GM10248 (cell line): ENCODE results near the gene GNE.

Source experiments
- CTCF ChIA-PET: fragments of 300-600 bp; sonication (Branson Sonifier 250); formaldehyde crosslinking; extraction: SDS; loops from one replicate; lab custom pipeline; 2021; ENCODE audit warnings: antibody characterized with exemption; lab: Yijun Ruan, JAX
- POLR2A ChIA-PET: fragments of 350-650 bp; sonication (Branson Sonifier 250); formaldehyde crosslinking; extraction: SDS; loops from one replicate; lab custom pipeline; 2020; ENCODE audit warnings: antibody characterized with exemption; lab: Yijun Ruan, JAX
- DNase-seq: peaks from one replicate; pipeline ENCODE4 v3.0.0; 2012; ENCODE audit errors: extremely low spot score
- TF ChIP-seq, protein P1 (sequence below): IDR thresholded peaks from 2 replicates; pipeline ENCODE4 v1.5.1; 2012; ENCODE audit warnings: mild to moderate bottlenecking, low read depth; ENCODE audit errors: extremely low read depth, missing control alignments, control extremely low read depth

Gene GNE

DNA sequence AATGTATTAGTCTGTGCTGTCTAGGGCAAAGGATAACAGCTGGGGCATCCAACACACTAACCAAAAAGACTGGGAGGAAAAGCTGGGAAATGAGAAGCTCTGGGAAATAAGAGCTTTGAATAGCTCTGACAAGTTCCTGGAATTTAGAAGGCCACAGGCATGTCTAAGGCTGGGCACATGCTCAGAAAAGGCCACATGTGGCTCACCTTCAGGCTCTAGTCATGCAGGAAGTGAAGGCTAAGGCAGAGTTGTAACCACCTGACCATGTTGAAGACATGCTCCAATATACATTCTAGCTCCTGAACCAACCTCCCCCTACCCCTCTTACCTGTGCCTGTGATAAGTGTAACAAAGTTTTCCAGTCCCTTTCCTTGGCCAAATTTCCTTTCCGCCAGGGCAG lies 35.8 kb downstream of the GNE start:
- CTCF ChIA-PET = no interaction called here
- TF ChIP-seq, protein P1, sequence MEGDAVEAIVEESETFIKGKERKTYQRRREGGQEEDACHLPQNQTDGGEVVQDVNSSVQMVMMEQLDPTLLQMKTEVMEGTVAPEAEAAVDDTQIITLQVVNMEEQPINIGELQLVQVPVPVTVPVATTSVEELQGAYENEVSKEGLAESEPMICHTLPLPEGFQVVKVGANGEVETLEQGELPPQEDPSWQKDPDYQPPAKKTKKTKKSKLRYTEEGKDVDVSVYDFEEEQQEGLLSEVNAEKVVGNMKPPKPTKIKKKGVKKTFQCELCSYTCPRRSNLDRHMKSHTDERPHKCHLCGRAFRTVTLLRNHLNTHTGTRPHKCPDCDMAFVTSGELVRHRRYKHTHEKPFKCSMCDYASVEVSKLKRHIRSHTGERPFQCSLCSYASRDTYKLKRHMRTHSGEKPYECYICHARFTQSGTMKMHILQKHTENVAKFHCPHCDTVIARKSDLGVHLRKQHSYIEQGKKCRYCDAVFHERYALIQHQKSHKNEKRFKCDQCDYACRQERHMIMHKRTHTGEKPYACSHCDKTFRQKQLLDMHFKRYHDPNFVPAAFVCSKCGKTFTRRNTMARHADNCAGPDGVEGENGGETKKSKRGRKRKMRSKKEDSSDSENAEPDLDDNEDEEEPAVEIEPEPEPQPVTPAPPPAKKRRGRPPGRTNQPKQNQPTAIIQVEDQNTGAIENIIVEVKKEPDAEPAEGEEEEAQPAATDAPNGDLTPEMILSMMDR = no peak
- no peak for DNase-seq
- POLR2A ChIA-PET = interaction anchor here (0.6 to 0.7 kb wide), 2 partner anchors 16 to 119 kb away, joined by 3 read pairs; no protein-coding TSS in a partner anchor

DNA sequence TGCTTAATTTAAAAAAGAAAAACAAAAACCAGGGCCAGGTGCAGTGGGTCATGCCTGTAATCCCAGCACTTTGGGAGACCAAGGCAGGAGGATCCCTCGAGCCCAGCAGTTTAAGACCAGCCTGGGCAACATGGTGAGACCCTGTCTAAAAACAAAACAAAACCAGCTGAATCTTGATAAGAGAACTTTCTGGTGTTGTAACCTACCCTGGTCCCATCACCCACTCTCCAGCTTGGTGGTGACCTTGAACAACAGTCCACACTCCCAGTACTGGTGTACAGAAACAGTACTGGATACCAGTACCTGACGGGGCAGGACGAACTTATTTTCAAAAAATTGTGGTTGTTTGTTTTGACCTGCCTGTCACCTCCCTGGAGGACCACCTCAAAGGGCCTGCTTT lies 36.6 kb downstream of the GNE start:
- POLR2A ChIA-PET = interaction anchor here (0.6 kb wide), 1 partner anchor 15 kb away, joined by 3 read pairs; no protein-coding TSS in a partner anchor
- no peak for DNase-seq
- CTCF ChIA-PET = interaction anchor here (1.1 kb wide), 1 partner anchor 12 kb away, joined by 7 read pairs; no protein-coding TSS in a partner anchor

DNA sequence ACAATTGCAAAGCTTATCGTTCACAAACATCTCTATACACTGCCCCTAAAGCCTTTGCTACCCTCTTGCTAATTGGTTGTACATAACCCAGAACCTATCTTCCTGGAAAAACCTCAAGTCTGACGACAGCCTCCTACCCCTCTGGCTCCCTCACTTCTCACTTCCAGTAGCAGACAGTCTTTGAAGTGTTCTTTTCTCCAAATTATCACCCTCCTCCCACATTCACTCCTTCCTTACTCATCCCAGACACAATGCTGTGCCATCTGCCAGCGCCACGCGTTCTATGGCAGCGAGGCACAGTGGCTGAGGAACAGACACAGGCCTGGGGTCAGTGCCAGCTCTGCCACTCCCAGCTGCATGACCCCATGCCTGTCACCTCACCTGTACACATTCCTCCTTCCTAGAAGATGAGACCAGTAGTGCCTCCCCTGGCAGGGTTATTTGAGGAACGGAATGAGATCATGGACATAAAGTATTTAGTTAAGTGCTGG lies 39.8 kb downstream of the GNE start:
- no peak for DNase-seq
- ChIA-PET POLR2A (no interaction called here), CTCF (interaction anchor here (0.7 kb wide), 1 partner anchor 17 kb away, joined by 3 read pairs; no protein-coding TSS in a partner anchor)
- TF ChIP-seq, protein P1 = no peak

More for the DNA sequence above, 36.6 kb downstream of the GNE start:
- TF ChIP-seq, protein P1 = no peak

DNA sequence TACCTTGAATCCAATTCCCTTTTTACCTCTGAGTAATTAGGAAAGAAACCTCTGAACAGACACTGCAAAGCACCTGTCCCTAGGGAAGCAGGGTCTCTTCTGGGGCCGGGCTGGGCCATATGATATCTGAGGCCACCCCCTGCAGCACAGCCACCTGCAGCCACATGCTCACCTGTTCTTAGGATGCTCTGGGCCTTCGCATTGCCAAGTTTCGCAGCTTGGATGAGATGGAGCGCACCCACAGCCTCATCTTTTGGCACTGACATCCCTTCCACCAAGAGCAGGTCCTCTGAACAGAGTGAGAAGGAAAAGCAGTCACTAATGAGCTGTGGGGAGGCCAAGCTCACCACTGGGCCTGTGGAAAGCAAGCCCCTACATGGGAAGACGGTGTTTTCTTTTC lies 40.2 kb downstream of the GNE start:
- POLR2A ChIA-PET = no interaction called here
- CTCF ChIA-PET = no interaction called here

DNA sequence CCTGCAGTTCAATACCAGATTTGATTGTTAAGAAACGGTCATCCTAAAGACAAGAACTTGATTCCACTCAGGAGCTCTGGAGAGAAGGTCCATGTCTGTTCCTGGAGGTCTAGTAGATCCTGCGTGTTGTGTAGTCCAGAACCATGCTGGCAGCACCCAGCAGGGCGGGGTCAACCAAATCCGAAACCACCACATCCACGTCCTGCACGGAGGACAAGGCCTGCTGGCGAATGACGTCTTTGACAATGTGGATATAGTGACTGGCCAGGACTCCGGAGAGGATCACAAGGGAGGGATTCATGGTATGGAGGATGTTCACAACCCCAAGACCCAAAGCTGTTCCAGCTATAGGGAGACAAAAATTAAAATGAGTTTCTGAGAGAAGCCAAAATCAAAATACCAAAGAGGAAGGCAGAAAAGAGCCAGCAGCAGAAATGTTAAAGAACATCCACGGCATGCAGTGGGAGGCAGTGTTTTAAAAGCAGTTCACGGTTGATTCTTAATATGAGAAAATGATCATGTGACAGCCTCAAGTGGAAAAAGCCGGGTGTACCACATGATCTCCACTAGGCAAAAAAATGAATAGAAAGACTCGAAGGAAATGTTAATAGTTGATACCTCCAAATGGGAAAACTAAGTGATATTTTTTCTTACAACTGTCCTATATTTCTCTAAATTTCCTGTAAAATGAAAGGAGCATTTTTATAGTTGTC lies 40.8 kb downstream of the GNE start:
- ChIA-PET CTCF (no interaction called here), POLR2A (no interaction called here)
- no peak for DNase-seq
- TF ChIP-seq, protein P1 = no peak

More for the DNA sequence above, 40.2 kb downstream of the GNE start:
- DNase-seq = no peak
- TF ChIP-seq, protein P1 = no peak

DNA sequence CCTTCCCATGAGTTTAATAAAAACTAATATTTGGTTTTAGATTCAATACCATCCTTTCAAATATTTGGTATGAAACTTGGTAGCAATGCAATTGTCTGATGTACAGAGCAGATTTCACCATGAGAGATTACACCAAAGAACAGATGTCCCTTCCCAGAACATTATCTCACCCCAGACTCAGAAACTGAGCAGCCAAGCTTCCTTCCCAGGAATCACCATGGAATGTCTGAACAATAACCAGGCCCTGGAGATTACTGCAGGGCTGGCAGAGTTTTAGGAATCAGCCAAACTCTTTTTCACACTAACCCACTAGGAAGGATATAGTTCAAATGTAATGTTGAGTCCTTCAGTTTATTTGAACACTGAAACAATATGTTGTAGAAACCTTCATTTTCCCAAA lies 43.7 kb downstream of the GNE start:
- TF ChIP-seq, protein P1 = no peak
- DNase-seq = no peak
- ChIA-PET POLR2A (no interaction called here), CTCF (interaction anchor here (2.2 kb wide), 1 partner anchor 9 kb away, joined by 6 read pairs; no protein-coding TSS in a partner anchor)
